Prostate gland (tissue), 2 donors: ENCODE results near the gene PDLIM3. TPM values are rescaled to one million over a fixed set of nuclear protein-coding genes. Genes with fewer than 3 reads are reported as not detected.

ENCODE experiments used
- DNase-seq: peaks from one replicate; pipeline ENCODE4 v3.0.0-alpha.2; 2019; ENCODE audit warnings: low spot score
- H3K27ac ChIP-seq, 2 donors: fragments of 200-600 bp; sonication (generic); 2 replicates each; pipeline ENCODE4 v1.5.1; 2017 to 2019
- H3K27me3 ChIP-seq: fragments of 200-600 bp; sonication (generic); replicated peaks from 2 replicates; pipeline ENCODE4 v1.5.1; 2019; ENCODE audit not compliant: insufficient read depth
- H3K36me3 ChIP-seq, 2 donors: fragments of 200-600 bp; sonication (generic); 1 replicate in 1 of 2; 2 replicates in 1 of 2; pipeline versions ENCODE4 v1.5.1 to v1.8.1; 2017 to 2019
- H3K4me1 ChIP-seq: fragments of 200-600 bp; sonication (generic); replicated peaks from 2 replicates; pipeline ENCODE4 v1.5.1; 2019
- H3K4me3 ChIP-seq, 2 donors: fragments of 200-600 bp; sonication (generic); 2 replicates each; pipeline ENCODE4 v1.5.1; 2017 to 2019
- H3K9me3 ChIP-seq: fragments of 200-600 bp; sonication (generic); 2 replicates; pipeline ENCODE4 v1.5.1; 2017
- CTCF ChIP-seq, 4 experiments: fragments of 200-600 bp in 2 of 4; fragments of 450-650 bp in 2 of 4; sonication (generic) in 2 of 4; IDR thresholded peaks; 1 replicate in 3 of 4; 2 replicates in 1 of 4; pipeline ENCODE4 v1.5.1; 2016 to 2019; ENCODE audit warnings: antibody characterized with exemption in 4 of 4, mild to moderate bottlenecking in 2 of 4, moderate library complexity in 2 of 4
- POLR2A ChIP-seq: fragments of 450-650 bp; IDR thresholded peaks from one replicate; pipeline ENCODE4 v1.6.1; 2016; ENCODE audit warnings: antibody characterized with exemption, mild to moderate bottlenecking
- POLR2AphosphoS5 ChIP-seq: sonication (generic); formaldehyde crosslinking; IDR thresholded peaks from one replicate; pipeline ENCODE4 v1.6.1; 2017; ENCODE audit warnings: antibody characterized with exemption
- WGBS: methylation state at CpG from one replicate; pipeline ENCODE4 v1.1.5; 2018; 5-methylcytosine and 5-hydroxymethylcytosine counted together
- intact Hi-C: fragments of 100-400 bp; cut with DNase I; formaldehyde crosslinking; loops from one replicate; pipeline ENCODE4 v1.14.2; 2022
- total RNA-seq, 2 donors: library from RNA; depleted of rRNA; stranded (reverse); fragments of >200 nt; gene quantifications; one replicate each; pipeline ENCODE4 v1.1.0, GENCODE V29; 2016

Gene PDLIM3
- total RNA-seq, 2 donors from 2014 or later = 78.7 to 139 TPM

- H3K27ac ChIP-seq = no peak overlapping the region
- H3K9me3 ChIP-seq = no peaks in the 10 kb centered on the region
- H3K4me1 ChIP-seq = no peaks in the 10 kb centered on the region
- no peaks in the 10 kb centered on the region for H3K27me3 ChIP-seq
- TF ChIP-seq CTCF (IDR thresholded peaks at IDR 0.05) (no peak), POLR2A (no peak), POLR2AphosphoS5 (no peak)
- intact Hi-C loops = loop anchor here (5.0 kb wide), 2 partner anchors 40 to 255 kb away; partner anchors contain the start of gene UFSP2
- no peak overlapping the region for H3K4me3 ChIP-seq
- H3K36me3 ChIP-seq = no peaks in the 10 kb centered on the region
- 55% methylated on average over 4 of the region's 4 CpGs for WGBS
- DNase-seq = no peak
Observed at GRCh38 chr4:185467101-185467500, 68.2 kb downstream of the PDLIM3 start.

- Histone ChIP-seq H3K4me1 (no peaks in the 10 kb centered on the region), H3K27me3 (no peaks in the 10 kb centered on the region), H3K9me3 (no peaks in the 10 kb centered on the region), H3K4me3 (no peak overlapping the region), H3K27ac (no peak overlapping the region), H3K36me3 (no peaks in the 10 kb centered on the region)
- WGBS = 90% methylated on average over 3 of the region's 3 CpGs
- intact Hi-C loops = loop anchor here (5.0 kb wide), 2 partner anchors 38 to 253 kb away; partner anchors contain the start of gene UFSP2
- DNase-seq = no peak
- TF ChIP-seq CTCF (IDR thresholded peaks at IDR 0.05) (no peak), POLR2AphosphoS5 (no peak), POLR2A (no peak)
Observed at GRCh38 chr4:185465707-185466106, 69.6 kb downstream of the PDLIM3 start.

GRCh38 chr4:185464887-185465286 is 70.4 kb downstream of the PDLIM3 start:
- Histone ChIP-seq H3K27me3 (no peaks in the 10 kb centered on the region), H3K27ac (no peak overlapping the region), H3K36me3 (no peaks in the 10 kb centered on the region), H3K9me3 (no peaks in the 10 kb centered on the region), H3K4me3 (no peak overlapping the region), H3K4me1 (no peaks in the 10 kb centered on the region)
- 8% methylated on average over 1 of the region's 1 CpG for WGBS
- no peak for DNase-seq
- intact Hi-C loops = loop anchor here (5.0 kb wide), 2 partner anchors 38 to 253 kb away; partner anchors contain the start of gene UFSP2
- TF ChIP-seq POLR2AphosphoS5 = no peak
- TF ChIP-seq CTCF (IDR thresholded peaks at IDR 0.05) = no peak
- no peak for TF ChIP-seq POLR2A

GRCh38 chr4:185464183-185464582 is 71.1 kb downstream of the PDLIM3 start:
- Histone ChIP-seq H3K27ac (no peak overlapping the region), H3K4me1 (no peaks in the 10 kb centered on the region), H3K9me3 (no peaks in the 10 kb centered on the region), H3K36me3 (no peaks in the 10 kb centered on the region), H3K27me3 (no peaks in the 10 kb centered on the region), H3K4me3 (no peak overlapping the region)
- intact Hi-C loops = no loop called here
- DNase-seq = no peak
- WGBS = 54% methylated on average over 6 of the region's 6 CpGs
- TF ChIP-seq CTCF (IDR thresholded peaks at IDR 0.05) = no peak
- no peak for TF ChIP-seq POLR2A
- no peak for TF ChIP-seq POLR2AphosphoS5

- intact Hi-C loops = no loop called here
- H3K4me3 ChIP-seq = no peak overlapping the region
- H3K4me1 ChIP-seq = no peaks in the 10 kb centered on the region
- TF ChIP-seq POLR2A (no peak), POLR2AphosphoS5 (no peak), CTCF (IDR thresholded peaks at IDR 0.05) (no peak)
- no peaks in the 10 kb centered on the region for H3K27me3 ChIP-seq
- no peaks in the 10 kb centered on the region for H3K9me3 ChIP-seq
- no peak for DNase-seq
- no peaks in the 10 kb centered on the region for H3K36me3 ChIP-seq
- no peak overlapping the region for H3K27ac ChIP-seq
- 87% methylated on average over 6 of the region's 6 CpGs for WGBS
Observed at GRCh38 chr4:185463541-185463940, 71.8 kb downstream of the PDLIM3 start.
